ENCODE data around the gene MSANTD3. TPM values are rescaled to one million over a fixed set of nuclear protein-coding genes. Genes with fewer than 3 reads are reported as not detected.

Gene MSANTD3
- polyA plus RNA-seq, 1 donor = 14.3 TPM

DNA sequence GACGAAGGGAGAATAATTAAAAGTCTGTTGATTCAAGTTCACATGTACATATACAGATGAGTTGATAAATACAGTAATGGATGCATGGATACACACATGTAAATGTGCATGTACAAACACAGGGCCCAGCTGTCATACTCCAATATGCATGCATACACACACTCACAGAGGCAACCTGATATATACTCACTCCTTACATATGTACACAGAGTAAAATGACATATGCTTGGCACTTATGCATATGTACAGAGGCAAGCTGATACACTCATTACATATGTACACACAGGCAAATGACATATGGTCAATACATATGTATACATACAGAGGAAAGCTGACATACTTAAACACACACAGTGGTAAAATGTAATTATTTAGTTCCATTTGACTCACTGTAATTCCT is 38.8 kb downstream of the MSANTD3 start:
- no peak for DNase-seq (ENCODE audit: low read depth)

DNA sequence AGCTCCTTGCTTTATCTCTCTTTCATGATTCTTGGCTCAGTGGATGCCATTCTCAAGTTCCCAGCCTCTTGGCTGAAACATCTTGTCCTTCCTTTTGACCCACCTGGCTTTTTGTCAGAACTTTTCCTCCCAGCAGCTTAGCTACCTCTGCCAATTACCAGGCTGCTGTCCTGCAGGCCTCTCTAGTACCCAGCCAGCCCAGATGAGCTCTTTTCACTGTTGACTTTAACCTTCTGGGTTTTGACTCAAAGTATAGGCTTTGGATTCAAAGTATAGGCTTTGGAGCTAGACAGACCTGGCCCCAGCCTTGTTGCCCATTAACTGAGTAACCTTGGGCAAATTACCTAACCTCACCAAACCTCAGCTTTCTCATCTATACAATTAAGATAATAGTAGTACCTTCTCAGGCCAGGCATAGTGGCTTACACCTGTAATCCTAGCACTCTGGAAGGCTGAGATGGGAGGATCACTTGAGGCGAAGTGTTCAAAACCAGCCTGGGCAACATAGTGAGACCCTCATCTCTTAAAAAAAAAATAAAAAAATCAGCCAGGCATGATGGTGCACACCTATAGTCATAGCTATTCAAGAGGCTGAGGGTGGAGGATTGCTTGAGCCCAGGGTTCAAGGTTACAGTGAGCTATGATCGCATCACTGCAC is 39.4 kb downstream of the MSANTD3 start:
- DNase-seq (ENCODE audit: low read depth) = no peak

DNA sequence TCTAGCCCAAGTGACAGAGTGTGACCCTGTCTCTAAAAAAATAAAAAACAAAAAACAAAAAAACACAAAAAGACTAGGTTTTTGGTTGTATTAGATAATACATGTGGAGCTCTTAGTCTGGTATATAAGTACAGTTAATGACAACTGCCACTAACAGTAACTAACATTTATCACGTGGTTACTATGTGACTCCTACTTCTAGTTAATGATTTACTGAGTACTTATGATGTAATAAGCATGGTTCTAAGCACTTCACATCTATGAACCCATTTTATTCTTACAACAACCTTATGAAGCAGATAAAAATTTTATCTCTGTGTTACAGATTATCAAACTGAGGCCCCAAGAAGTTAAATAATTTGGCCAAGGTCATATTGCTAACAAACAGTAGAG is 39.9 kb downstream of the MSANTD3 start:
- DNase-seq (ENCODE audit: low read depth) = no peak

DNA sequence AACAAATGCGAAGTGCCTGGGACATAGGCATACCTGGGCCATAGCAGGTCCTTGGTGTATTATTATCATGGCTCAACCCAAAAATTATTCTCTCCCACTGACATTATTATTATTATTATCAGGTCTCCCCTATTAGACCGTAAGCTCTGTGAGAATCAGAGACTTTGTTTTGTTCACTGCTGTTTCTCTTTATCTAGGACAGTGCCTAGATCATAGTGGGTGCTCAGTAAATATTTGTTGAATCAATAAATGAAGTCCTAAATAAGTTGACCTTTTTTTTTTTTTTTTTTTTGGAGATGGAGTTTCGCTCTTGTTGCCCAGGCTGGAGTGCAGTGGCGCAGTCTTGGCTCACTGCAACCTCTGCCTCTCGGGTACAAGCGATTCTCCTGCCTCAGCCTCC is 41.1 kb downstream of the MSANTD3 start:
- no peak for DNase-seq (ENCODE audit: low read depth)

DNA sequence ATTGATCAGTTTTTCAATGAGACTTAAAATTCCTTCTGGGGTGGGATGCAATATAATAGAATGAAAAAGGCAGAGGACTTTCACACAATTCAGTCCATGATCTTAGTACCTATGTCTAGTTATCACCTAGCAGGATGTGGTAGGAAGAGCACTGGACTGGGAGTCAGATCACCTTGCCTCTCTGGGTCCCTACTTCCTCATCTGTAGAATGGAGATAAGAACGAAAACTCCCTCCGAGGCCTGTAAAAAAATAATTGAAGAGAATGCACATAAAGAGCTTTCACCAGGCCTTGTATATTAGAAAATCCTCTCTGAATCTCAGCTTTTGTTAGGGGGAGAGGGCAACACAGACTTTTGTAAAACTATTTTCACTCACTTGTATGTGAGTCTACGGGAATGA is 45.3 kb downstream of the MSANTD3 start:
- no peak for DNase-seq (ENCODE audit: low read depth)

DNA sequence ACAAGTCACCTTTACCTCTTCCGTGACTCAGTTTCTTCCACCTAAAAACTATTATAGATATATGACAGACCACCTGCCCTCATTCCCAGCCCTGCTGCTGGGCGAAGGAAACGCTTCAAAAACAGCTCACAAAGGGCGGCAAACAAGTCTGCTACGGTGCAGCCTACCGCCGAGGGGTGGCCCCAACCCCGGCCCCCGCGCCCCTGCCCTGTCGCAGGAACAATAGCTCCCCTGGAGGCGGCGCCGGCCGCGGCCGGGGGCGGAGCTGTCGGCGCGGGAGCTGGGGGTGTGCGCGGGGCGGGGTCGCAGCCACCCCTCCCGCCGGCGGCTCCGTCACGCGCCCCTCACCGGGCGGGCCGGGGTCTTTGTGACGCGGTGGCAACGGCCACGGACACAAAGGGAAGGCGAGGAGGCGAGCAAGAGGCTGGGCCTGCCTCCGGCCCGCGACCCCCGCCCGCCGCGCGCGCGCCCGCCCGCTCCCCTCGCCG is 45.9 kb downstream of the MSANTD3 start, which contains the start of gene TMEFF1:
Gene TMEFF1, plus strand, starts transcription at position 362 of the 488 bp plus-strand sequence. CDS start 396 bp downstream, outside the sequence.
- peak; percentile 22 for DNase-seq (ENCODE audit: low read depth)

DNA sequence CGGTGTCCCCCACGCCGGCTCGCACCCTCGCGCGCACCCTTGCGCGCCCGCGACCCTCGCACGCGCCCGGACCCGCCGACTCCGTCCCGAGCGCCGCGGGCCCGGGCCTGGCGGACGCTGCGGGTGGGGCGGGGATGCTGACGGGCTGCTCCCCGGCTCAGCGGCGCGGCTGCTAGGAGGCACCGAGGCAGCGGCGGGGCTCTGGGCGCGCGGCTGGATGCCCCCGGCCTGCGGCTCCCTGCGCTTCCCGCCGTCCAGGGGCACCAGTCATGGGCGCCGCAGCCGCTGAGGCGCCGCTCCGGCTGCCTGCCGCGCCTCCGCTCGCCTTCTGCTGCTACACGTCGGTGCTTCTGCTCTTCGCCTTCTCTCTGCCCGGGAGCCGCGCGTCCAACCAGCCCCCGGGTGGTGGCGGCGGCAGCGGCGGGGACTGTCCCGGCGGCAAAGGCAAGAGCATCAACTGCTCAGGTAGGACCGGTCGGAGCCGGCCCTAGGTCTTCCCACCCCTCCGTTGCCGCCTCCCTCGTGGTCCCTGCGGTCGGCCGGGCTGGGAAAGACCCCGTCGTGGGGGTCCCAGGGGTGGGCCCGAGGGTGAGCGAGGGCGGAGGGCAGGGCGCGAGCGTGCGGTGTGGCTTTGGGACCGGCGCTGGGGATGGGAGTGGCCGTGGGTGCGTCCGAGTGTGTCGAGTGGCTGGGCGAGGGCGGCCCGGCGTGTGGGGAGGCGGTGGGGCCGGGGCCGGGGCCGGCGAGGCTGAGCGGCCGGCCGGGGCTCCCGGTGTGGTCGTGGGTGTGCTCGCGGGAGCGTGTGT is 46.5 kb downstream of the MSANTD3 start:
- DNase-seq (ENCODE audit: low read depth) = no peak

DNA sequence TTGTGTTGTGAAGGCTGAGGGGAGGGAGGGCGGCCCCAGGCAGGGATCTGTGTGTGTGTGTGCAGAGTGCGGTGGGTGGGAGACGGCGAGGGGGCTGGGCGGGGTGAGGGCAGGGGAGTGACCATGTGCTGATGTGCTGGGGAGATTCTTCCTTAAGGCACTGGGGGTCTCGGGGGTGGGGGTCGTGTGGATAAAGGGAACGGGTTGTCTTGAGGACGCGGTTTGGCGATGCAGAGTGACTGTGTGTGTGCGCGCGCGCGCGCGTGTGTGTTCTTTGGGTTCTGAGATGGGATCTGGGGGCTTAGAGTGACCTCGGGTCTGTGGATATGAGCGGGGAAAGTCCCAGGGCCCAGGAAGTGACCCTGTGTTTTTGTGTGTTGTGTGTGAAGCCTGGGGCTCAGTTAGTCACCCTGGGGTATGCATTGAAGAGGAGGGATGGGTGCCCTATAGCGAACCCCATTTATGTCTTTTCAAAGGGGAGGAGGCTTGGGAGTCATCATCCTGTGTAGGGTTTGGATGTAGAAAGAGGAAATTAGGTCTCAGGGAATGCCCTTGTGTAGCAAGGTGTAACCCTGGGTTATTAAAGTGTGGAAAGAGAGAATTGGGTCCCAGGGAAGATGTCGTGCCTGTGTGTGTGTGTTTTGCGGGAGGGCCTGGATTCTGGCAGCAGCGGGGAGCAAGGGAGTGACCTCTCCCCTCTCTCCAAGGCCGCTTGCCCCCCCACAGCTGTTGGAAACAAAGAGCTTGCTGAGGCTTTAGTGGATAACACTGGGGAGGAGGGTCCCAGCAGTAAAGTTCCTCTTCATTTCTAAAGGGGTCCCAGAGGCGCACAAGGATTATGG is 47.4 kb downstream of the MSANTD3 start:
- DNase-seq (ENCODE audit: low read depth) = no peak

DNA sequence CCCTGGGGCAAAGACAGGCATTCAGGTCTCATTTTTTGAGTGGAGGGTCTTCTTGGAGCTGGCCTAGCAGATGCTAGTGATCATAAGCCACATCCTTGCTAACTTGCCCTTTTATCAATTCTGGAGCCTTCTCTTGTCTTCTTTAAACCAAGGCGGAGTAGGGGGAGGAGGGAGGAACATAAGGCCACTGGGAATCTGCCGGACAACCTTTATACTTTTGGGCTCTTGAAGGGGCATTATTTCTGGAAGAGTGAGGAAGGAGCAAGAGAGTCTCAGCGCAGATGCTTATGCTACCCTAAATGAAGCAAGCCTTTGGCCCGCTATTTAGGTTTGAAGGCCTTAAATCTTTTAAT is 48.0 kb downstream of the MSANTD3 start:
- no peak for DNase-seq (ENCODE audit: low read depth)

DNA sequence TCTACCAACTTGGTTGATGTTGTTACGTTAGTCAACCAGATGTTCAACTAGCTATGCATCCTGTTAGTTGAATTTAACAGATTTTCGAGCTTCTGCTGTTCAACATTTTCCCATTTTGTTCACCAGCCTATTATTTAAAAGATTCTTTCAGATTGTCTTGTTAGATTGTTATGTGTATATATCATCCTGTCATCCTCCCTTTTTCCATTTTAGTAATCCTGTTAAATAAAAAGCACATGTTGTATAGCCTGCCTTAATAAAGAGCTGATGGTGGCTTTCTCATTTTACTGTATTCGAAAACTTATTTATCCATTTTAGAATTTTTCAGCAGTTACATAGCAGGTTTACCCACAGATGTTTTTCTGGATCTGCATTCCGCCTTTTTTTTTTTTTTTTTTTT is 50.3 kb downstream of the MSANTD3 start:
- no peak for DNase-seq (ENCODE audit: low read depth)

DNA sequence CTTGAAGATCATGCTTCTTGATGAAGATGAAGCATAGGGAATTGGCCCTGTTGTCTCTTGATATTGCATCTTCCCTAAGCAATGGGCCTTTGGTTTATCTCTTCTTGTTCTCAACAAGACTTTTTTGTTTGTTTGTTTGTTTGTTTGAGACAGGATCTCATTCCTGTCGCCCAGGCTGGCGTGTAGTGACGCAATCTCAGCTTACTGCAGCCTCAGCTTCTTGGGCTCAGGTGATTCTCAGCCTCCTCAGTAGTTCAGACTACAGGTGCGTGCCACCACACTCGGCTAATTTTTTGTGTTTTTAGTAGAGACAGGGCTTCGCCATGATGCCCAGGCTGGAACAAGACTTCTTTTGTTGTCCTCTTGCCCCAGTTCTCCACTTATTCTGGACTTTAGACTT is 51.2 kb downstream of the MSANTD3 start:
- no peak for DNase-seq (ENCODE audit: low read depth)

DNA sequence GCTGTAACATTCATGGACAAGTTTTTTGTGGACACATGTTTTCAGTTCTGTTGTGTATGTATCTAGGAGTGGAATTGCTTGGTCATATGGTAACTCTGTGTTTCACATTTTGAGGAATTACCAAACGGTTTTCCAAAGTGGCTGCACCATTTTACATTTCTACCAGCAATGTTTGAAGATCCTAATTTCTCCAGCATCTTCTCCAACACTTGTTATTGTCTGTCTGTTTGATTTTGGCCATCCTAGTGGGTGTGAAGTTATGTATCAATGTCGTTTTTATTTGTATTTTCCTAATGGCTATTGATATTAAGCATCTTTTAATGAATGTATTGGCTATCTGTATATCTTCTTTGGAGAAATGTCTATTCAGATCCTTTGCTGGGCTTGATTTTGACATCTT is 52.9 kb downstream of the MSANTD3 start:
- DNase-seq (ENCODE audit: low read depth) = no peak

DNA sequence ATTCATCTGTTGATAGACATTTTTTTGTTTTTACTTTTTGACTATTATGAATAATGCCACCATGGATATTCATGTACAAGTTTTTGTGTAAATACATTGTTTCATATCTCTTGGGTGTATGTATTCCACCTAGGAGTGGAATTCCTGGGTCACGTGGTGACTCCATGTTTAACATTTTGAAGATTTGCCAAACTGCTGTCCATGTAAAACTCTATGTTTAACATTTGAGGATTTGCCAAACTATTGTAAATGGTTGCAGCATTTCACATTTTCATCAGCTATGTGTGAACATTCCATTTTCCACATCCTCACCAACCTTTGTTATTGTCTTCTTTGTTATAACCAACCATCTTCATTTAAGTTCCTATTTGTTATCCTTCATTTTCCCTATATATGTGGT is 58.3 kb downstream of the MSANTD3 start:
- DNase-seq (ENCODE audit: low read depth) = no peak

DNA sequence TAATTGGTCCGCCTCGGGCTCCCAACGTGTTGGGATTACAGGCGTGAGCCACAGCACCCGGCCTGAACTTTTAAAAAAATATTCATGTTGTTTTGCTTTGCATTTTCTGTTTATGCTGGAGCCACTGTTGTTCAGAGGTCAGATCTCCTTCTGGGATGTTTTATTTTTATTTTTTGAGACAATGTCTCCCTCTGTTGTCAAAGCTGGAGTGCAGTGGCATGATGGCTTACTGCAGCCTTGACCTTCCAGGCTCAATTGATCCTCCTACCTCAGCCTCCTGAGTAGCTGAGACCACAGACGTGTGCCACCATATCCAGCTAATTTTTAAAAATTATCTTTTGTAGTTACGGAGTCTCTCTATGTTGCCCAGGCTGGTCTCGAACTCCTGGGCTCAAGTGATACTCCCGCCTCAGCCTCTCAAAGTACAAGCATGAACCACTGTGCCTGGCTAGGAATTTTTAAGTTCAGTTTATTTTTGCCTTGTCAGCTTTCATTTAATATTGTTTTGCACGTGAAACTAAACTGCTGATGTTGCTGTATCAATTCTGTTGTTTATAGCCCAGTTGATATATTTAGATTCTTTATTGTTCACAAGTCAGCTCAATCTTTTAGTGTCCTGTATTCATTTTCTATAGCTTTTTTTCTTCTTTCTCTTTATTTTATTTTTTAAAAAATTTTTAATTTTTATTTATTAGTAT is 59.7 kb downstream of the MSANTD3 start:
- no peak for DNase-seq (ENCODE audit: low read depth)

DNA sequence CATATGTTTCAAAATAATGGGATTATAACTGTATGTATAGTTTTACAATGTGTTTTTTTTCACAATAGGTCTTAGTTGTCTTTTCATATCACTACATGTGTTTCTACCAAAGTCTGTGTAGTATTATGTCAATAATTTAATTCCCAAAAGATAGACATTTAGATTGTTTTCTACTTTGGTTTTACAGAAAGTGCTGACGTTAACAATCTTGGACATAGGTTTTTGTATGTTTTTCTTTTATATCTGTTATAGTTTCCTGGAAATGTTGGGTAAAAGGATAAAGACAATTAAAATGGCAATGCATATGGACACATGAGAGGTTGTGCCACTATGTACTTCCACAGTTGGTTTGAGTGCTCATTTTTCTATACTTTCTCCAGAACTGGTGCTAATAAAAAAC is 61.2 kb downstream of the MSANTD3 start:
- DNase-seq (ENCODE audit: low read depth) = no peak

DNA sequence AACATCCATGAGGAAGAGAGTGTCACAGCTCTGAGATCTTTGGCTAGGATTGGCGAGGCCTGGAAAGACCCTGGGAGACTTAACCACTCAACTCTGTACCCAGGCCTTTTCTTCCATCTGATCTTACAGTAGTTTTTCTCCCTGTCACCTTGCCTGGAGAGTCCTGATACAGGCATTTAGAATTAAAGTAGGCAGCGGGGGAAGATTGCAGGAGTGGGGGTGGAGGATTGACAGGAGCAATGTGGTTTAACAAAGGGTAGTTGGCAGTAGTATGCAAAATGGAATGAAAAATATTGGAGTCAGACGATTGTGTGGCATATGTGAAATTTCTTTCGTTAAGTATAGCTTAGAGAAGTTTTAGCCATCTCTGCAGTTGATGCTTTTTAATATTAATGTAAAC is 62.9 kb downstream of the MSANTD3 start:
- DNase-seq (ENCODE audit: low read depth) = no peak

DNA sequence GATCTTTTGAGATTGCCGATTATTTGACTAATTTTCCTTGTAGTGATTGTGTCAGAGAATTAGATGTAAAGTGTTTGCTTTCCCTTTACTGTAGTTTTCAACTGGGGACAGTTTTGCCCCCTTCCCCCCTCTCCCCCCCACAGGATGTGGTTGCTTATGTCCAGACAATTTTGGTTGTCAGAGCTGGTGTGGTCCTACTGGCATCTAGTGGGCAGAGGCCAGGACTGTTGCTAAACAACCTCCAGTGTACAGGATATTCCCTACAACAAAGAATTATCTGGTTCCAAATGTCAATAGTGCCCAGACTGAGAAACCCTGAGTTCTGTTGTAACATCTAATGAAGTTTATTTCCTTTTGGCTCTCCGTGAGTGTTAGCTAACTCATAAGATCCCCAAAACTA is 66.0 kb downstream of the MSANTD3 start:
- DNase-seq (ENCODE audit: low read depth) = no peak

DNA sequence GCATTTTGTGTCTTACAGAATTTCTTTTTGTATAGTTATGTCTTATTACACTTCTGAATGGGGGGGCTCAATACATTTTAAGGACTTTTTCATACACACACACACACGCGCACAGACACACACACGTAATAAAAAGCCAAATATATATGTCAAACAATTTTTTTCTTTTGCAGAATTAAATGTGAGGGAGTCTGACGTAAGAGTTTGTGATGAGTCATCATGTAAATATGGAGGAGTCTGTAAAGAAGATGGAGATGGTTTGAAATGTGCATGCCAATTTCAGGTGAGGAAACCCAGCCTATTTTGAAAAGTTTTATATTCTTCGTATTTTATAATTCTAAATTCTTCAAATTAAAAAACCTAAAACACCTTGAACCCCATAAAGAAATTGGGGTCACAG is 71.6 kb downstream of the MSANTD3 start:
- no peak for DNase-seq (ENCODE audit: low read depth)

DNA sequence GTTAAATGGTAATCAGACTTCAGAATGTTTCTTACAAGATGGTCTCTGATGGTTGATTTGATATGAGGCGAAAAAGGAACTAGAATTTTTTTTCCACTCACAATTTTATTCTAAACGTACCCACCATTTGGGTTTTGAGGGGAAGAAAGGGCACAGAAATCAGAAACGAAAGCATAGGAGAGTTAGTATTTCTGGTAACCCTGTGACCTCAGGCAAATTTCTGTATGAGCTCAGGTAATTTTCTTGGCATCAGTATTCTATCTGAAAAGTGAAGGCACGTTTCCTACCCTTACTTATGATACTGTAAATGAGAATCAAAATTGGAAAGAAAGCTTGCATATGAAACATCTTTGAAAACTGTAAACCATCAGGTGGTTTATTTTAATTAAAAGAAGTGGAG is 72.5 kb downstream of the MSANTD3 start:
- DNase-seq (ENCODE audit: low read depth) = no peak

DNA sequence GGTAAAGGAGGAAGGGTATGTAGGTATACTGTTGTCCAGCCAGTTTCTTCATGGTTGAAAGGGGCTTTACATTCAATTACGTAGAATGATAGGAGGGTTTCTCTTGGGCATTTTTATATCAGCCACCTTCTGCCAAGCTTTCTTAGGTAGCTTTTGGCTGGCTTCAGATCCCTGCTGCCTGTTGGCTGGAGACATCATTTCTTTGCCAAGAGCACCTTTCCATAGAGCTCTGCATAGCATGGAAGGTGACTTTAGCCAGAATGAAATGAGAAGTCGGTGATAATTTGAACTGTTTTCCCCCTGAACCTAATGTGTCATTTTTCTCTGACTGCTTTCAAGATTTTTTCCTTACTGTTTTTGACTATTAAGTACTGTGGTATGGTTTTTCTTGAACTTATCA is 72.9 kb downstream of the MSANTD3 start:
- no peak for DNase-seq (ENCODE audit: low read depth)
